ENCODE results near the gene STIM1.
"Not testable (repeated sequence)": the region's sequence is repeated elsewhere in the genome, so short reads cannot be mapped to it uniquely, and the experiment has no call there.

The STIM1 gene

DNA sequence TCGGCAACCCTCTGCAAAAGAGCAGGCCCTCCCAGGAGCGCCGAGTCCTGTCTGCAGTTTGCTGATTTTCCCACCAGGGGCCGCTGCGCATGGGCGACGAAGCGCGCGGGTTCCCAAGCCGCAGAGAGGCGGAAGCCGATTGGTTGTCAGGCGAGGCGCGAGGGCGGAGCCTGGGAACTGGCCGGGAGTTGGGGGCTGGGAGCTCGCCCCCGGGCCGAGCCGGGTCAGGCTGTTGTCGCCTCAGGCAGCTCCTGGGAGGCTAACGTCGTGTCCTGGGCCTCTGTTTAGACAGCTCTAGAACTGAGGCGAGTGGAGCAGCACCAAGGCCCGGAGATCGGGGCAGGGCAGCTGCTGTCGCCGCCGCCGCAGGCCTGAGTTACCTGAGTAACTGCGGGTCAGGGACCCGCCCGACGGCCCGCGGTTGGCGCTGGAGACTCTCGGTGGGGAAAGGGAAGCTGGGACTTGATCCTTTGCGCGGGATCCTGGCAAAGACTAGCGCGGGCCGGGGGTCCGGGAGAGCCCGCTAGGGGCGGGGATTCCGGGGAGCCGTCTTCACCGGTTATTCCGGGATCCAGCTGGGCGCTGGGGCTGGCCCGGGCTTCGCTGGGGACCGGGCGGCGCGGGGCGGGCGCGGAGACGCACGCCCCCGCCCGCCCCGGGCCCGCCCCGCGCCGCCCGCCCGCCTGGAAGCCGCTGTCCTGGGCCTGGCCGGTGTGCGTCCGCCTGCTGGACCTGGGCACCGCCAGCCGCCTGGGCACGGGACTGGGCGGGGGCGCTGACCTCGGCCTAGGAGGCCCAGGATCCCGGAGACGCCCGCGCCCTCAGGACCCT, at the start of gene STIM1:
Gene STIM1, plus strand, starts transcription at position 688 of the 831 bp plus-strand sequence. CDS start 607 bp downstream, outside the sequence.
- in situ Hi-C loops (cut with MboI; ENCODE audit: low sequenced_read_pairs) = no loop called here

DNA sequence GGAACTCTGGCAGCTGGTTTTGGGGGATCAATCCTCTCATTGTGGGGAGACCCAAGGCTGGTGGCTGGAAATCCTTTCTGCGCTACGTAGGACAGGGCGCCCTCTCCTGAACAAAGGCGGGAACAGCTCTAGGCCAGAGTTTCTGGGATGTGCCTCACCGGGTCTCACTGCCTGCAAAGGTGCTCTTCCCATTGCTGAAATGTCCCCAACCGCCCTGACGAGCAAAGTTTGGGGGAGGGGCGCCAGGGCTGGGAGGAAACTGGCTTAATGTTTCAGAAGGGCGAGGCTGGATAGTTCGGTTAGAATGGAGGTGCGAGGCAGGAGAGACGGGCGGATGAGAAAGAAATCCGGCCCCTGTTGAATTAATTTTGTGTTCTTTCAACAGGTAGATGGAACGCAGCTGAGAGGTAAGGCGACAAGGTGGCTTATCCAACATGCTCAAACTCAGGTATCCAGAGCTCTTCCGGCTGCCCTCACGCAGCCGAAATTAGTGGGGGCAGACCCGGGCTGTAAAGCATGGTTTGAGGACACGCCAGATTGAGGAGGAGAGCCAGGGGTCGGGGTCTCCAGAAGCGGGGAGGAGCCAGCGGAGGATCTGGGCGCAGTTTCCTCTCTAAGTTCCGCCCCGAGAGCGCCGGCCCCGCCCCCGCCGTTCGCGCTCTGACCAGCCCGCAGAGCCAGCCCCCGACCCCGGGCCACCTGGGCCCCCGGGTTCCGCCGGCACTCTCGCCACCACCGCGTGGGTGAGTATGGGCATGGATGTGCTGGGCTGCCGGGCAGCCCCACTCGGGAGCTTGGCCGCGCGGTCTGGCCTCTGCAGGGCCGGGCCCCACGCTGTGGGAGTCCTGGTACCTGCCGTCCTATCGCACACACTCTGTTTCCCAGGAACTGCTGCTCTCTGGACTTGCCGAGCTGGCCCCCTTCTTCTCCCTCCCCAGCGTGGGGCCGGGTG, 47.3 kb upstream of the STIM1 start, which contains the start of gene PGAP2:
Gene PGAP2, plus strand, starts transcription at position 652 of the 952 bp plus-strand sequence. CDS start 2,700 bp downstream, outside the sequence.
- in situ Hi-C loops (cut with MboI; ENCODE audit: low sequenced_read_pairs) = no loop called here

DNA sequence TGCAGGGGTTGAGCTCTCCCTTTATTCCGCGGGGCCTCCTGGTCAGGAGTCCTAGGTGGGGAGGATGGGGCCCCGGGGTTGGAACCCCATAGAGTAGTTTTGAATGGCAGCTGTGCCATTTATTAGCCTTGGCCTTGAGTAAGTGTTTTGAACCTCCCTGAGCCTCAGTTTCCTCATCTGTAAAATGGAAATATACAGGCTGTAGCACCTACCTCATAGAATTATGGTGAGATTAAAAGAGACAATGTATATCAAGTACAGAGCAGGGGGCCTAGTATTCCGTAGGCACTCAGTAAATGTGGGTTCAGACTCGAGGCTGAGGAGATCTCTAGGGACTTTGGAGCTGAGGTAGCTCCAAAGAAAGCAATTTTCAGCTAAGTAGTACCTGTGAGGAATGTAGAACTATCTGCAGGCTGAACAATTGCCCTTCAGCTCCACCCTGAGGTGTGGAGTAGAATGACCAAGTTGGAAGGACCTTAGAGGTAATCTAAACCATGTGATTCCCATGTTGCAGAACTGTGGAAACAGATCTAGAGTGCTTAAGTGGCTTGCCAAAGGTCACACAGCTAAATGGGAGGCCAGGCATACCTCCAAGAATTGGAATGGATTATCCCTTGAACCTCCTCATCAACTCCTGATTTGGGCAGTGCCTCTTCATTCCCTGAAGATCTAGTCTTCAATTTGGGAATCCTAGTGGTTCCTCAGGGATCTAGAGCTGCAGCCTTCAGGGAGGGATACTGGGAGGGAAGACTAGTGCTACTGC, 46.4 kb upstream of the STIM1 start:
- in situ Hi-C loops (cut with MboI; ENCODE audit: low sequenced_read_pairs) = no loop called here

DNA sequence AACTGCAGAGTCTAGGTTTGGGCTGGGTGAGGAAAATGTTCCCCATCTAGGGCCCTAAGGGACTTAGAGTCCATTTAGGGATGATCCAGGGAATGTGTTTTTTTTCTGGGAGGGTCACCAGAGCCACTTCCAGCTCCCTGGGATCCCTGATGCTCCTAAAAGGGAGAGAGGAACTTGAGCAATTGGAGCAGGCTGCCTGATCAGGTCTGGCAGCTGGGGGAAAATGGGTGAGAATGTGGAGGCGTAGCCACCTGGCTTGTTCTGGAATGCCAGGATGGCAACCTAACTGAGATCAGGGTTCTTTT, 45.9 kb upstream of the STIM1 start:
- in situ Hi-C loops (cut with MboI; ENCODE audit: low sequenced_read_pairs) = no loop called here

DNA sequence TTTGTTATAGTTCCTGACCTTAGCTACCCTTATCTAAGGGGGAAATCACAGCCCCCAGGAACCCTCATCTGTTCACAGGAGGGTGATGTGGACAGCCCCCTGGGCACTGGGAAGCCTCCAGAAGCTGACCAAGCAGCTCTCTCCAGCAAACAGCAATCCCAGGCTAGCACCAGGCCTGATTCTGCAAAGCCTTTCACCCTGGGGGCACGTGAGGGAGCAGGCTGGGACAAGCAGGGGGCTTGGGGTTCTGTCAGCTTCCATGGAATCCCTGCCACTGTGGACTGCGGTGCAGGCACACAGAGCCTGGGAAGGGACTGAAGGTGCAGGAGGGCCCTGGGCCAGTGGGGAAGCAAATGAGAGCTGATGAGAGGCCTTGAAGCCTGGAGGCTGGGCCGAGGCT, 45.0 kb upstream of the STIM1 start:
- in situ Hi-C loops (cut with MboI; ENCODE audit: low sequenced_read_pairs) = no loop called here

DNA sequence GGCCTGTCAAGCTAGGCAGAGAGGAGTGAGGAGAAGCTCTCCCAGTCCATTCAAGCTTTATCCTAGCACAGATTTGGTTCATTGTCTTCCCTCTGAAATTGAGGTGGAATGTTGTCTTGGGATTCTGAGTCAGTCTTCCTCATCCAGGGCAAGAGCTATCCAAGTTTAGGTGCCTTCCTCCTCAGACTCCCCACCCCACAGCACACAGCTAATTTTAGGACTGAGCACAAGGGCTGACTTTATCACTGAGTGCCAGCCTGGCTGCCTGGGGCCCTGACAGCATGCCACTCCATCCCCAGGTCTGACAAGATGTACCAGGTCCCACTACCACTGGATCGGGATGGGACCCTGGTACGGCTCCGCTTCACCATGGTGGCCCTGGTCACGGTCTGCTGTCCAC, 44.5 kb upstream of the STIM1 start:
- in situ Hi-C loops (cut with MboI; ENCODE audit: low sequenced_read_pairs) = no loop called here

DNA sequence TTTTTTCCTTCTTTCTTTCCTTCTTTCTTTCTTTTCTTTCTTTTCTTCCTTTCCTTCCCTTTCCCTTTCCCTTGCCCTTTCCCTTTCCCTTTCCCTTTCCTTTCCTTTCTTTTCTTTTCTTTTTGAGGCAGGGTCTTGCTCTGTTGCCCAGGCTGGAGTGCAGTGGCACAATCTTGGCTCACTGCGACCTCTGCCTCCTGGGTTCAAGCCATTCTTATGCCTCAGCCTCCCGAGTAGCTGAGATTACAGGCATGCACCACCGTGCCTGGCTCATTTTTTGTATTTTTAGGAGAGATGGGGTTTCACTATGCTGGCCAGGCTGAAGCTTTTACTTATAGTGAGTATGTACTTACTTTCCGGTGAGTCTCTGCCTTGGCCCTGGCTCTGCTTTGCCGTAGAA, 40.6 kb upstream of the STIM1 start:
- in situ Hi-C loops (cut with MboI; ENCODE audit: low sequenced_read_pairs) = not testable (repeated sequence)

DNA sequence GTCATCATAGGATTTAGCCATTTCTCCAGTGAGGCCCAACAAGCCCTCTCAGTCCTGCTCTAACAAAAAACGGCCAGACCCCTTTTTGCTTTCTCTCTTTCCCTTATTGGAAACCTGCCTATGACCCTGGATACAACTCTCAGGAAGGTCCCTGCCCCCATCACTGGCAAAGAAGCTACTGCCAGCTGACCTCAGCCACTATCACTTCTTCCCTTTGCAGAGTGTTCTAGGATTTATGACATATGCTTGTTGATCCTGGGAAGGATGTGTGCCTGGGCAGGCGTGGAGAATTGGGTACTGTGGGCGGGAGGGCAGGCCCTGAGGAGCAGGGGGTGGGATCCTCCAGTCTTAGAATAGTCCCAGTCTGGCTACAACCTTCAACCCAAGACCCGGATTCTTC, 39.6 kb upstream of the STIM1 start:
- in situ Hi-C loops (cut with MboI; ENCODE audit: low sequenced_read_pairs) = no loop called here

DNA sequence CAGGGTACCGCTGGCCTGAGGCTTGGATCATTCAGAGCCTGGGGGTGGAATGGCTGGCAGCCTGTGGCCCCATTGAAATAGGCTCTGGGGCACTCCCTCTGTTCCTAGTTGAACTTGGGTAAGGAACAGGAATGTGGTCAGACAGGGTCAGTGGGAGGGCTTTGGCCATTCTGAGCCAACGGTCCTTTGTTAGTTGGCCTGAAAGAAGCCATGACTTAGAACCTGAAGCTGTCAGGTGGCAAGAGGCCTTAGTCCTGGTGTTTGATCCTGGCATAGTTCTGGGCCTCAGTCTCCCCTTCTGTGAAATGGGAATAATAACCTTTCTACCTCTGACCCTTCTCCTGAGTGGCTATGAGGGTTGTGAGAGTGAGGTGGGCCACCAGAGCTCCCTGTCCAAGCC, 38.8 kb upstream of the STIM1 start:
- in situ Hi-C loops (cut with MboI; ENCODE audit: low sequenced_read_pairs) = no loop called here

DNA sequence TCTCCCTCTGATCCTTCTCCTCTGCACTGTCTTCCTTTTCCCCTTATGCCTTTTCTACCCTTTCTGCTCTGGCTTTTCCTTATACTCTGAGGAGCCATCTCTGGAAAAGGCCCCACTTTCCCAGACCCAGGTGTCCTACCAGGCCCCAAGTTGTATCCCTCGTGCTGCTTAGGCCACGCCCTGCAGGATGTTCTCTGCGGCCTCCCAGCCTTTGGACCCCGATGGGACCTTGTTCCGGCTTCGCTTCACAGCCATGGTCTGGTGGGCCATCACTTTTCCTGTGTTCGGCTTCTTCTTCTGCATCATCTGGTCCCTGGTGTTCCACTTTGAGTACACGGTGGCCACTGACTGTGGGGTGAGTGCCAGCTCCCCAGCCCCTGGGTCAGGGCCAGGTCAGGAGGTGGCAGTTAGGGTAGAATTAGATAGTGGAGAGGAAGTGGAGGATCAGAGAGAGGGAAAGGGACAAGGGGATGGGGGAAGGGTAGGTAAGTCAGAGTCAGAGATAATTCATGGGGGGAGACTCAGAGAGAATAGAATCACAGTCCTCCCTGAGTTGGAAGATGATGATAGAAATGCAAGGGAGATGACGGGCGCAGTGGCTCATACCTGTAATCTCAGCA, 38.2 kb upstream of the STIM1 start:
- in situ Hi-C loops (cut with MboI; ENCODE audit: low sequenced_read_pairs) = no loop called here

DNA sequence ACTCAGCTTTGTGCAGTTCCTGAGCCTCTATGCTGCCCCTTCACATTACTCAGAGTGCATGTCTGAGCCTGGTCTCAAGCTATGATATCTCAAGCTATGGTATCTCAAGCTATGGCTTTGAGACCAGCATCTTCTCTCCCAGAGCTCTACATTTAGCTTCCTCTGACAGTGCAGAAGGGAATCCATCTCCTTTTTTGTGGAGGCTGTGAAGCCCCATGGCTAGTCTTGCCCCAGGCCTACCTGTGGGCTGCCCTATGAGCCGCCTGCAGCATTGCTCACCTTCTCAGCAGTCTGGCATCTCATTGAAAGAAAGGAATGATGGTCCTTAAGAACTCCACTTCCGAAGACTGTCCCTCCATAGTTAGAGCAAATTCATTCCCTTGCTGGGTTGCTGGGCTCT, 34.5 kb upstream of the STIM1 start:
- in situ Hi-C loops (cut with MboI; ENCODE audit: low sequenced_read_pairs) = no loop called here

DNA sequence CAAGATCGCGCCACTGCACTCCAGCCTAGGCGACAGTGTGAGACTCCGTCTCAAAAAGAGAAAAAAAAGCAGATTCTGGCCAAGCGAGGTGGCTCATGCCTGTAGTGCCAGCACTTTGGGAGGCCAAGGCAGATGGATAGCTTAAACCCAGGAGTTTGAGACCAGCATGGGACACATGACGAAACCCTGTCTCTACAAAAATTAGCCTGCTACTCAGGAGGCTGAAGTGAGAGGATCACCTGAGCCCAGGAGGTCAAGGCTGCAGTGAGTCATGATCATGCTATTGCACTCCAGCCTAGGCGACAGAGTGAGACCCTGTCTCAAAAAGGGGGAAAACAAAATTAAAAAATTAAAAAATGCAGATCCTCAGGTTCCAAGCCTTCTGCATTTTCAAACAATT, 33.2 kb upstream of the STIM1 start:
- in situ Hi-C loops (cut with MboI; ENCODE audit: low sequenced_read_pairs) = no loop called here

DNA sequence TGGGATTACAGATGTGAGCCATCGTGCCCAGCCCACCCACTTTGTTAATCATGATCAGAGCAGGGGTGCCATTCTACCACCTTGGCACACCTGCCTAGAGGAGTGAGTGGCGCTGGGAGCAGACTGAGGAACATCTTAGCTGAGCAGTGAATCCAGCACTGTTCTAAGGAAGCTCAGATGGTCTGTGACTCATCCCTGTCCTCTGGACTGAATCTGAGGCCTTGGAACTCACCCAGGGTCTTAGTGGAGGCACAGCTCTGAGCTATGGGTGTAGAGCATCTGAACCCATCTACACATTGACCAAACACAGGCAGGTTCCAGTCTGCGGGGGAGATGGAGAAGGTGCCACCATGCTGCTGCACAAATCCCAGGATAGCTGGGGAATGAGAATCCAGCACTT, 32.2 kb upstream of the STIM1 start:
- in situ Hi-C loops (cut with MboI; ENCODE audit: low sequenced_read_pairs) = no loop called here

DNA sequence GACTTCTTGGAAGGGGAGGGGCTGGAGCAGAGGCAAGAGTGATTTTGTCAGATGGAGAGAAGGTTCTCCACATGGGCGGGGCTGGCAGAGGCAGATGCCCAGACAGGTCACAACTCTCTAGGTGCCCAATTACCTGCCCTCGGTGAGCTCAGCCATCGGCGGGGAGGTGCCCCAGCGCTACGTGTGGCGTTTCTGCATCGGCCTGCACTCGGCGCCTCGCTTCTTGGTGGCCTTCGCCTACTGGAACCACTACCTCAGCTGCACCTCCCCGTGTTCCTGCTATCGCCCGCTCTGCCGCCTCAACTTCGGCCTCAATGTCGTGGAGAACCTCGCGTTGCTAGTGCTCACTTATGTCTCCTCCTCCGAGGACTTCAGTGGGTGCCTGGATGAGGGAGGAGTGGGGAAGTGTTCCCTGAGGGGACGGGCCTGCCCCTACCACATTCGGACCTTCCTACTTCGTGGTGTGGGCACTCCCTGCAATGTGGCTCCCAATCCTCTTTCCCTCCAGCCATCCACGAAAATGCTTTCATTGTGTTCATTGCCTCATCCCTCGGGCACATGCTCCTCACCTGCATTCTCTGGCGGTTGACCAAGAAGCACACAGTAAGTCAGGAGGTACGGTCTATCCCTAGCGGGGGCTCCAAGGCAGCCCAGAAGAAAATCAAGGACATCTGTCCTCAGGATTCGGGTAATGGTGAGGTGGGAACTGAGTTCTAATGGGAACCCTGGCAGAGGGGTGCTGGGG, 31.5 kb upstream of the STIM1 start:
- in situ Hi-C loops (cut with MboI; ENCODE audit: low sequenced_read_pairs) = no loop called here

DNA sequence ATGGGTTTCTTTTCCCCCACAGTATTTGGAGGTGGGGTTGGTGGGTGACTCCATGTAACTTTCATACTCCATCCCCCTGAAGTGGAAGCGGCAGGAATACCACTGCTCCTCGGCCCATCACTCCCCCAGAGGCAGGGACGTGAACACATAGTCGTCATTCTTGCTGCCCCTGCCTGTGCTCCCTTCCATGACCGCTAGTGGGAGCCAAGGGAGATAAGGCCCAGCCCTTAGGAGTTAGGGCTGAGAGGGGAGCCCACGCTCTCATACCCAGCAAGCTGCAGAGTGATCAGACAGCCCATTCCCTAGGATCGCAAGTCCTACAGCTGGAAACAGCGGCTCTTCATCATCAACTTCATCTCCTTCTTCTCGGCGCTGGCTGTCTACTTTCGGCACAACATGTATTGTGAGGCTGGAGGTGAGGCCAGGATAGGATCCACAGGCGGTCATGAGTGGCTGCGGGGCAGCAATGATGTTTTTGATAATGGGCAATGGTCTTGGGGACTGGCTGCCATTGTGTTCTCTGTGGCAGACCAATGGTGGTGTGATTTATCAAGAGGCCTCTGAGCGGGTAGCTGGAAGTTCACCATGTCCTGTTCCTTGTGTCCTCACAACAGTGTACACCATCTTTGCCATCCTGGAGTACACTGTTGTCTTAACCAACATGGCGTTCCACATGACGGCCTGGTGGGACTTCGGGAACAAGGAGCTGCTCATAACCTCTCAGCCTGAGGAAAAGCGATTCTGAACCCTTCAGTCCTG, 30.6 kb upstream of the STIM1 start:
- in situ Hi-C loops (cut with MboI; ENCODE audit: low sequenced_read_pairs) = no loop called here

DNA sequence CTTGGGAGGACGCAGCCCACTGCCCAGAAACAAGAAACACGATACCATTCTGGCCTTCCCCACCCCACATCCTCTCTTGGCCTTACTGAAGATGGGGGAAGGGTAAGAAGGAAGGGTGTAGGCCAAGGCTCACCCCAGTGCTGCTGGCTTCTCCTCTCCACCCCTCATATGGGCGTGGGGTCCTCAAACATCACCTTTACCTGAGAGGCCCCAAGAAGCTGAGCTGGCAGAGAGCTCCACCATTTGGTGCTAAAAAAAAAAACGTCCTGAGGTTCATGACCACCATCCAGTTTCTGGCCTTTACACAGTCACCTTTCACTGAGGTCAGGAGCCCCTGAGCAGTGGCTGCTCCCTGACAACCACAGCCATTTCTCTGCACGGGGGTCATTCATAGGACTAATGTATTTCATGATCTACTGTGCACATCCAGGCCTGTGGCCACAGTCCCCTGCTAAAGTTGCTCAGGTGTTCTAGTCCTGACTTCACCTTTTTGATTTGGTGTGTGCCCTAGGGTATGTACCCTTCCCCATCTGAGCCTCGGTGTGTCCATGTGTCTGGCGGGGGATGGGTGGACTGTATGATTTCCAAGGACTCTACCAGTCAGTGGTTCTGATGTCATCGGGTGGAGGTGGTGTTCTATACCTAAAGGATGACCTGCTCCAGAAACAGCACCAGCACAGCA, 29.9 kb upstream of the STIM1 start:
- in situ Hi-C loops (cut with MboI; ENCODE audit: low sequenced_read_pairs) = no loop called here

DNA sequence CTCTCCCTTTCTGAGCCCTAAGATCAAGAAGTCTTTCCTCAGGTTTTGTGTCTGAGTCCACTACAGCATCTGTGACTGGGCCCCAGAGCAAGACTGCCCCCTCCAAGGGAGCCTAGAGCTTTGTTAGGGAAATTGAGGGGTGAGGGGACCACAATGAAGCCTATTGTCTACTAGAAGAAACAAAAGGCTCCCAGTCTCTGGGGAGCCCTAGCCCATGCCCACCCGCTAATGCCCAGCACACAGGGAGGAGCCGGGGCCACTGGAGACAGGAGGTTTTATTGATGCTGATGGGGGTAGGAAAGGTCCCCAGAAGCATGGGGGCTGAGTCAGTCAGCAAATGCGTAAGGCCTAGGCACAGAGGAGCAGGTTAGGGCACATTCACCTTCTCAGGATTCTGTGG, 28.7 kb upstream of the STIM1 start:
- in situ Hi-C loops (cut with MboI; ENCODE audit: low sequenced_read_pairs) = no loop called here

DNA sequence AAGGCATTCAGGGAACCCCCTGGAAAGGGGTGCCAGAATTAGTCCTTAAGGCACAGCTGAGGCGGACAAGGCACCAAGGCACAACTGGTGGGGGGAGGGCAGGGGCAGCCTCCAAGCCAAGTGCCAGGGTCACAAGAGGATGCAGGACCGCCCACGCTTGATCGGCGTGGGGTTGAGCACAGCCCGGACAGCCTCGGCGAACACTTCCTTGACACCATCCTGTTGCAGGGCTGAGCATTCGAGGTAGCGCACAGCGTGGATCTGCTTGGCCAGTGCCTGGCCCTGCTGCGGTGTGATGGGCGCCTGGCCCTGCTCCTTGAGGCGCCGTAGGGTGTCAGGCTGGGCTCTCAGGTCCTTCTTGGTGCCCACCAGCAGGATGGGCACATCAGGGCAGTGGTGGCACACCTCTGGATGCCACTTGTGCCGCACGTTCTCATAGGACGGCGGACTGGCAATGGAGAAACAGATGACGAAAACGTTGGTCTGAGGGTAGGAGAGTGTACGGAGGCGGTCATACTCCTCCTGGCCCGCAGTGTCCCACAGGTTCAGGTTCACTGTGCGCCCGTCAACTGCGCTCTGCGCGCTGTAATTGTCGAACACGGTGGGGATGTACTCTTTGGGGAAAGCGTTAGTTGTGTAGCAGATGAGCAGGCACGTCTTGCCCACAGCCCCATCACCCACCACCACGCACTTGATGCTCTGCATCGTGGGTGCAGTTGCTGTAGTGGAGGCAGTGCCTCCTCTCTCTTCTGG, 27.9 kb upstream of the STIM1 start:
- in situ Hi-C loops (cut with MboI; ENCODE audit: low sequenced_read_pairs) = no loop called here
